ENCODE measurements around the gene AP1G1.
A peak's percentile ranks its signal among the peaks of the same experiment; 100 is the strongest.

The AP1G1 gene

DNA sequence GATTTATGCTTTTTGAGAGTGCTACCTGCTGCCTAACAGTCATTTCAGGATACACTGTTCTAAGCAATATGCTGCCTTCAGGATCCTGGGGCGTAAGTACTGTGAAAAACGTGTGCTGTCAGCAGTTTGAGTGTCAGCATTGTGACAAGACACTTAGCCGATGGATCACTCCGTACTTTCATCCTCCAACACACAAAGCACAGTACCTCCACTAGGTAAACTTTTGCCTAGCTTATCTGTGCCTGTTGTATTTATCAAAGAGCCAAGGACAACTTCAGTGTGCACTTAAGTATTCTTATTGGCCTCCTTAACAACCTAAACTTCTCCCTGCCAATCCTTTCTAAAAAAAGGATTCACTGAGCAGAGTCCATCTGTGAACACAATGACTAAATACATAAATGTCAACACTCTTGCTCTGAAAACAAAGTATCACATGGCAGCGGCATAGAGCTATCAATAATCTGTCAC lies 50.3 kb downstream of the AP1G1 start:
- DNase-seq = no peak

GRCh38 chr16:71754652-71755051 lies 54.0 kb downstream of the AP1G1 start:
- no peak for DNase-seq

- DNase-seq = no peak
These were observed 54.5 kb downstream of the AP1G1 start for GRCh38 chr16:71754108-71754507.

DNA sequence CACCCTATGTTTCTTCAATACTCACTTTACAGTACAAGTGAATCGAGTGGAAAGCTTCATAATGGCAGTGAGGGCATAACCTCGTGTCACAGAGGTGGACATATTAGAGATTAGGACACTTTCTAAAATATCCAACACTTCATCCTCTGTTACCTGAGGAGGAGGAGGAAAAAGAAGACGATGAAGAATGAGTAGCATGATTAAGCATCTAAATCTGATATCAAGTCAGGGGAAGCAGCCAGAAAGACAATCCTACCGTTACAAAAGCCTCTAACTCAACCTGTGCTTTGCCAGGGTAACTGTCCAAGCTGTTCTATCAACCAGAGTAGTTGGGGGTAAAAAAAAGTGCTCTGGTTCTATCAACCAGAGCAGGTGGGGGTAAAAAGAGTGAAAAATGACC lies 60.4 kb downstream of the AP1G1 start:
- DNase-seq = no peak

DNA sequence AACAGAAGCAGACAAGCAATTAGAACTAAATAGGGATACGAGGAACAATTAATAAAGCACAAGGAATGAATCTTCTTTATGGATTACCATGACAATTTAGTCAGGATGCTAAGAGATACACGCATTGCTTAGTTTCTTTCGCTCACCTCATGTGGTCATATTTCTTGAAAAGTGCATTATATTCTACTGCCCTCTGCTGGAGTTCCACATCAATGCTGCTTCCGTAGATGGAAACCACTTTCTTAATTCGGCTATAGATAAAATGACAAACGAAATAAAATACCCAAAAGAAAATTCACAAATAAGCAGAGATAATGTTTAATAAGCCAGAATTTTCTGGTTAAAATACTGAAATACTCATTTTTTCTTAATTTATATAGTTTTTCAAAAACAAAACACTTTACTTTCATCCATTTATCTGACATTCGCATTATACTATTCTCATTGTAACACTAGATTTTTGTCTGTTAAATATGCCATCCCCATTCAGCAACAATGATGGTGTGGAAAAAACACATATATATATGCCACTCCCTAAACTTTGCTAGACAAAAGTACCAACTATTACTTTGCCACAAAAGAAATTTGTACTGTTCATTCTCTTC lies 62.1 kb downstream of the AP1G1 start:
- DNase-seq = peak in 3 of 56 donors; percentile 8 to 22 (median 16)

DNA sequence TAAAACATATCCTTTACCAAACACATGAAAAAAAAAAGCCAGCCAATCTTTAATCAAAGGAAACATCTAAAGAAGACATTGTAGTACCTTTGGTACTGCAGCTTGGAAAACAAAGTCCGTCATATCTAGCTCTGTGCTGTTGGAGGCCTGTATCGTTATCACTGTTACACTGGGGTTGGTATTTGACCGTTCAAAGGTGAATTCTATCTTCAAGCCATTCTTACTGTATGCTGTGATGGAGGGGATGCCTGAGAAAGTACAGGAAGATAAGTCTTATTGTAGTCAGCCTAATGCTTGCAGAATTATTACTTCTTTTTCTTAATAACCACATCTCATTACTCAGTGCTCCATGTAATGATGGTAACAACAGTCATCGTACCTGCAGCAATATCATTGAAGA lies 69.8 kb downstream of the AP1G1 start:
- DNase-seq = no peak

- DNase-seq = no peak
These were observed 71.1 kb downstream of the AP1G1 start for GRCh38 chr16:71737501-71737900.

GRCh38 chr16:71734511-71734910 lies 74.1 kb downstream of the AP1G1 start:
- no peak for DNase-seq

DNA sequence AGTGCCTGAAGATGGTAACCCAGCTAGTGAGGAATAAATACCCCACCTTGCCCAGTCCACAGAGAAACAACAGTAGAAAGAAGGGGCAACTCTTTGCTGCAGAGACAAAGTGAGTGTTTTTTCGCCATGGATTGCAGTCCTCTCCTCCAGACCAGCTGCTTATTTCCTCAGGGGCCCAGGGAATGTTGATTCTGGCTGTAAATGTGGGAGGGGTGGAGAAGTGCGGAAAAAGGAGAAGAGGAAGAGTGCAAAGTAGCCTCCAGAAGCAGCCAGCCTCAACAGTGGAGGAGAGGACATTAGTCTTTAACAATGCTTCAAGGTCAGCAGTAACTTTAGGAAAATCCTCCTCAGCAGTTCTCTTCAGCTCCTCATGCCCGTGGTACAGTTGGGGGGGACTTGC lies 76.0 kb downstream of the AP1G1 start:
- no peak for DNase-seq

GRCh38 chr16:71727551-71728324 lies 80.9 kb downstream of the AP1G1 start:
- no peak for DNase-seq

GRCh38 chr16:71726476-71727315 lies 81.9 kb downstream of the AP1G1 start:
- no peak for DNase-seq

GRCh38 chr16:71724320-71724751 lies 84.3 kb downstream of the AP1G1 start, which contains the start of gene PHLPP2:
PHLPP2 (minus strand) TSS chr16:71724701; CDS start chr16:71714795, 9,906 bp downstream.
- no peak for DNase-seq

DNA sequence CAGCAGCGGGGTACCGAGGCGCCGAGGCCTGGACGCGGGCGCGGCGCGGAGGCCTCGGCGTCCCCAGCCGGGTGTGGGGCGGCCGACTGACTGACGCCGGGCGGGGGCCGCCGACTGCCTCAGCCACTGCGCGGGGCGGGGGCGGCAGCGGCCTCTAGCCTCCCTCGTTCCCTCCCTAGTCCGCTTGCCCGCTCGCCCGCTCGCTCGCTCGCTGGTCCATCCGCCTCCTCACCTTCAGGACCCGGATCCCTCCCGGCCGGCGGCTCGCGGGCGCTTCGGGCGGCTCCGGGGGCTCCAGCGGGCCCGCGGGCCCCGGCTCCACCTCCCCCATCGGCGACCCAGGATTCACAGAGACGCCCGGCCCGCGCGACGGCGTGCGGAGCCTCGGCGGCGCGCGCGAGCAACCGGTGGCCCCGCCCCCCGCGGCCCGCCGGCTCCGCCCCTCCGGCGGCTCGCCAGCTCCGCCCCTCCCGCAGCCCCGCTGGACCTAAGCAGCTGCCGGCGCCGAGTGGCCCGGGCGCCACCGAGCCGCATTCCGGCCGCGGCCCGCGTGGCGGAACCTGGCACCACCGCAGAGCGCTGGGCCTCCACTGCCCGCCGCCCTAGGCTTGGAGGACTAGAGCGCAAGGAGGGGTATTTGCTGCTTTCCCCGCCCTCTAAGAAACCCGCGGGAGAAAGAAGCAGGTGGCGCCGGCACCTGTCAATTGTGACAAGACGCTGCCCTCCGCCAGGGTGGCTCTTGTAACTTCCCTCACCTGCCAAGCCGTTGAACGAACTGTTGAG lies 84.9 kb downstream of the AP1G1 start:
- peak in 52 of 56 donors; percentile 17 to 87 (median 68) for DNase-seq

- DNase-seq = peak in 45 of 56 donors; percentile 5 to 71 (median 41)
These were observed 85.7 kb downstream of the AP1G1 start for GRCh38 chr16:71722801-71723536.

DNA sequence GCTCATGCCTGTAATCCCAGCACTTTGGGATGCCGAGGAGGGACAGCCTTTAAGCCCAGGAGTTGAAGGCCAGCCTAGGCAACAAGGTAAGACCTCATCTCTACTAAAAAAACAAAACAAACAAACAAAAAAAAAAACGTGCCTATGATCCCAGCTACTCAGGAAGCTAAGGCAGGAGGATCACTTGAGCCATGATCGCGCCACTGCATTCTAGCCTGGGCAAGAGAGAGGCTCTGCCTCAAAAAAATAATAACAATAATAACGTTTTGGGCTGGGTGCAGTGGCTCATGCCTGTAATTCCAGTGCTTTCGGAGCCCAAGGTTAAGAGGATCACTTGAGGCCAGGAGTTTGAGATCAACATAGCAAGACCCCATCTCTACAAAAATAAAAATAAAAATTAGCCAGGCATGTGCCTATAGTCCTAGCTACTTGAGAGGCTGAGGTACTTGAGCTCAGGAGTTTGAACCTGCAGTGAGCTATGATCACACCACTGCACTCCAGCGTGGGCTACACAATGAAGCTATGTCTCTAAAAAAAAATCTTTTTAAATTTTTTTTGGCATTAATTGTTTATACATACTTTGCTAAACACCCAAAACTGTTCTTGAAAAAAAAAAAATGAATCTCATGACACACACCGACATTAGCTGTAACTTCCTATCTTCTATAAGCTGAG lies 87.4 kb downstream of the AP1G1 start:
- no peak for DNase-seq

- DNase-seq = no peak
These were observed 96.1 kb downstream of the AP1G1 start for GRCh38 chr16:71712501-71712900.

DNA sequence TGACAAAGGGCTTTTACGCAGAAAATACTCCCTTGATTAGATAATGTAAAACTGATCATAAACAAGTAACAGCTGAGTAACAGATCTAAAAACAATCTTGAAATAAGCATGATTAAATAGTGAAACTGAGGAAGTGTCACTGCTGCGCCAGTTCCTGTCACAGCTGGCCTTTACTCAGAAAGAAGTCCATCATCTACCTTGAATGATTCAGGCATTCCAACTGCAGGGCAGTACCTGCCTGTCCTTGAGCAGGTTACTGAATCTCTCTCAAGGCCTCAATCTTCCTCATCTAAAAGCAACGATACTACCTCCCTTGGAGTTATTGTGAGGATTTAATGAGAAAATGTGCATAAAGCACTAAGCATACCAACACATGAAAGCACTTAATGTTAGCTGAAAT lies 96.8 kb downstream of the AP1G1 start:
- no peak for DNase-seq

DNA sequence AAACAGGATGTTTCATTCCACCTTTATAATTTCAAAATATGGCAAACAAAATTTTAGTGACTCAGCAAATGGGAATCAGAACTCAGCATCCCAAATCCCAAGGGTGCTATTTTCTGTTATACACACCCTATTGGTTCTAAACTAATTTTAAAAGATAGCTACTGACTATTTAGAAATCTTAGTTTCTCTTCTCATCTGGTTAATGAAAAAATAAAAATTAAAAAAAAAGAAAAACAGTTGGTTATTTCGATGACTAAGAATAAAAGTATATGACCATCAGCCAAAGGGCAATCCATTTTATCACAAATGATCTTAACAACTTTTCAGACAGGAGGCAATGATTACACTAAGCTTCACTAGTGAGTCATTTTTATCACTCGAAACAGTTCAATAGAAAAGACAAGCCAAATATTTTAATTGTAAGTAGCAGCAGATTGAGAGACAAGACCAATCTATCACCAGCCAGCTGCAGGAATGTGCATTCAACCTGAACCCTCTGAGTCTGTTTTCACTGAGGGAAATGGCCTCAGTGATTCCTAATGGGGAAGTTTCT lies 99.3 kb downstream of the AP1G1 start:
- DNase-seq = no peak

GRCh38 chr16:71708696-71709095 lies 99.9 kb downstream of the AP1G1 start:
- DNase-seq = no peak
